Skeletal muscle cell (primary cell): ENCODE measurements around the gene IGFBP2.

Source experiments
- DNase-seq: peaks from one replicate; pipeline ENCODE4 v3.0.0-alpha.2; 2010; ENCODE audit warnings: low read depth
- H3K4me3 ChIP-seq: 2 replicates; pipeline ENCODE4 v1.5.1; 2011; ENCODE audit warnings: low read depth, mild to moderate bottlenecking, control low read depth, low read length, moderate library complexity

IGFBP2 gene

DNA sequence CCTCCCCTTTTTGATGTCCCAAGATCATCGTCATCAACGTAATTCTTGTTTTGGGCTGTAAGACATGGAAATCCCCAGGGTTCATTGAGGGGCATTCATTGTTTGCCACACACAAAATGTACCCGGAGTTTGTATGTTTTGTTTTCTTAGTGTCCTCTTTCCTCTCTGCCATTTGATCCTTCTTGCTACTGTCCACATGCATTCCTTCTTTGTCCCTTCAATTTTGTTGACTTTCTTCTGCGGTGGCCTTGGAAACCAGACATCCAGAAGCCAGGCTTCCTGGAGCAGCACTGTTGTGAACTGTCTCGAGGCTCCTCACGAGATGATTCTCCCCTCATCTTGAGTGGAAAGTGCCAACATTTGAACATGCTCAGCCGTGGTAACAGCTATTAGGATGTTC is 24.8 kb downstream of the IGFBP2 start:
- no peak for DNase-seq

DNA sequence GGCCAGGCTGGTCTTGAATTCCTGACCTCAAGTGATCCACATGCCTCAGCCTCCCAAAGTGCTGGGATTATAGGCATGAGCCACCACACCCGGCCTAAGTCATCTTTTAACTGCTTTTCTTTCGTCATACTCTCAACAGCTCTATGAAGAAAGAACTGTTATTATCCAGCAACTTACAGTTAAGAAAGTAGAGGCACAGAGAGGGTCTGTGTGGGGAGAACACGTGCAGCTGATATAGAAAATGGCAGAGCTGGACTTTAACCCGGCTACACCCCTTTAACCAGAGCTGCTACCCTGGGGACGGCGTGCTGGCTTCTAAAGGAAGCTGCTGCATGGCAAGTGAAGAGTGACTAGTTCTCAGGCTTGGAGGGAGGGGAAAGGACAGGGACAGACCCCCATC is 25.5 kb downstream of the IGFBP2 start:
- no peak overlapping the region for H3K4me3 ChIP-seq
- no peak for DNase-seq

More for the DNA sequence above, 24.8 kb downstream of the IGFBP2 start:
- H3K4me3 ChIP-seq: no peak overlapping the region

DNA sequence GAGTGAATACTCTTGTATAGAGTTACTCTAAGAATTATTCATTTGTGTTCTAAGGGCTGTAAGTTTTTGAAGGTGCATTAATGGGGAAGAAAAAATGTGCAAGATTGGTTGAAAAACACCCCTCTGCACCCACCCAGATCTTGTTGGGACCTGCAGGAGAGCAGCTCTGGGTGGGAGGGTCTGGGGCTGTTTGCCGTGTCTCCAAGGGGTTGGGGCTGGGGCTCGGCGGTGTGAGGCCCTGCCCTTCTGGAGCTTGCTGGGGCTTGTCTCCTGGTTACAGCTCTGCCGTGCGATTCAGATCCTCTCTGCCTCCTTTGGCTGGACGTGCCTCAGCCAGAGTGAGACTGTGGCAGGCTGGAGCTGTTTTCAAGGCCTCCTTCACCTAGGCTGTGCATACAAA is 26.1 kb downstream of the IGFBP2 start:
- no peak overlapping the region for H3K4me3 ChIP-seq
- DNase-seq: no peak

DNA sequence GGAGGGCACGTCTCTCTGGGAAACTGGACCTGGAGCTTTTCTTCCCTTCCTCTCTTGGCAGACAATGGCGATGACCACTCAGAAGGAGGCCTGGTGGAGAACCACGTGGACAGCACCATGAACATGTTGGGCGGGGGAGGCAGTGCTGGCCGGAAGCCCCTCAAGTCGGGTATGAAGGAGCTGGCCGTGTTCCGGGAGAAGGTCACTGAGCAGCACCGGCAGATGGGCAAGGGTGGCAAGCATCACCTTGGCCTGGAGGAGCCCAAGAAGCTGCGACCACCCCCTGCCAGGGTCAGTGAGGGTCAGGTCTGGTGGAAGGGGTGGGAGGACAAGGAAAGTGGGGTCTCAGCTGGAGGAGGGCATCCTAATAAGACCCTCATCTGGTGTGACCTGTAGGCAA is 27.3 kb downstream of the IGFBP2 start:
- H3K4me3 ChIP-seq: no peak overlapping the region
- DNase-seq: no peak

DNA sequence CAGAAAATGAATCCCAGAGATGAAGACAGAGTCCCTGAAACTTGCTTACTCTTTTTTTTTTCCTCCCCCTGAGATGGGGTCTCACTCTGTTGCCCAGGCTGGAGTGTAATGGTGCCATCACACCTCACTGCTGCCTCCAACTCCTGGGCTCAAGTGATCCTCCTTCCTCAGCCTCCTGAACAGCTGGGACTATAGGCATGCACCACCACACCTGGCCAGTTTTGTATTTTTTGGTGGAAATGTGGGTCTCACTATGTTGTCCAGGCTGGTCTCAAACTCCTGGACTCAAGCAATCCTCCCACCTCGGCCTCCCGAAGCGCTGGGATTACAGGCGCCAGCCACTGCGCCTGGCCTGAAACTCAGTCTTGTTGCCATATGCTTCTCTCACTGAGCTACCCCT is 27.8 kb downstream of the IGFBP2 start:
- no peak for DNase-seq
- H3K4me3 ChIP-seq: no peak overlapping the region

DNA sequence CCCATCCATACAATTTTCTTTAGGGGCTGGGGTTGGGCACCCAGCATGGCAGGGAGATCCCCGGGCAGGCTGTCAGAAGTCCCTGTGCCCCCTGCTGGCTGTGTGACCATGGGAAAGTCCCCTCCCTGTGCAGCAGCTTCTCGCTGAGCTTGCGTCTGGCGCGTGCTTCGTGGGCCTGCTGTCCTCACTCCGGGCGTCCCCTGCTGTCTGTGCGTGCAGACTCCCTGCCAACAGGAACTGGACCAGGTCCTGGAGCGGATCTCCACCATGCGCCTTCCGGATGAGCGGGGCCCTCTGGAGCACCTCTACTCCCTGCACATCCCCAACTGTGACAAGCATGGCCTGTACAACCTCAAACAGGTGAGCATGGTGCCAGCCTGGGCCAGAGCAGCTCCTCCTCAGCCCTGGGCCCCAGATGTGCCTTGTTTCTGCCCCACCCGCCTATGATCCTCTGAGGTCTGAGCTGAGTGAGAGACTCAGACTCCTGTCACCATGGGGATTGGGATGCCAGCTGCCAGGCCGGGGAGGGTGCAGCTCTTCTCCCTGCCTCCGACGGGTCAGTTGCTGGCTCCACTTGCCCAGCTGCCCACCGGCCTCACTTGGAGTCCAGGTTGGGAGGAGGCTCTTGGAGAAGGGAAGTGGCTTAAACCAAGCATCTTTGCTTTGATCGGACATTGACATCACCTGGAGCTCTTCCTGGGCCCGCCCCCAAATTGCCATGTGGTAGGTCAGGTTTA is 28.6 kb downstream of the IGFBP2 start:
- DNase-seq: no peak

DNA sequence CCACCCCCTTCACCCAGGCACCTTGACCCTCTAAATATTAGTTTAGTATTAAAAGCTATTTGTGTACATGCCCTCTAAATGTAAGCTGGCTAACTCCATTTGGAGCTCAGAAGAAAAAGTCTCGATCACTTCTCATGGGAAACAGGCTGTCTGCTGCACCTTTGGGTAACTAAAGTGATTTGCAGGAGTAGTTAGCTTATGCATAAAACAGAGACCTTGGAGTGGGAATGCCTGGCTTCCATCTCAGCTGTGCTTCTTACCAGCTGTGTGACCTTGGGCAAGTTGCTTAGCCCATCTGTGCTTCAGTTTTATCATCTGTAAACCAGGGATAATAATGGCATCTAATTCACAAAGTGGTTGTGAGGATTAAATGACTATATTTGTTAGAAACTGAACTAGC is 29.9 kb downstream of the IGFBP2 start:
- no peak overlapping the region for H3K4me3 ChIP-seq
- no peak for DNase-seq

More for the DNA sequence above, 28.6 kb downstream of the IGFBP2 start:
- H3K4me3 ChIP-seq: no peak overlapping the region

DNA sequence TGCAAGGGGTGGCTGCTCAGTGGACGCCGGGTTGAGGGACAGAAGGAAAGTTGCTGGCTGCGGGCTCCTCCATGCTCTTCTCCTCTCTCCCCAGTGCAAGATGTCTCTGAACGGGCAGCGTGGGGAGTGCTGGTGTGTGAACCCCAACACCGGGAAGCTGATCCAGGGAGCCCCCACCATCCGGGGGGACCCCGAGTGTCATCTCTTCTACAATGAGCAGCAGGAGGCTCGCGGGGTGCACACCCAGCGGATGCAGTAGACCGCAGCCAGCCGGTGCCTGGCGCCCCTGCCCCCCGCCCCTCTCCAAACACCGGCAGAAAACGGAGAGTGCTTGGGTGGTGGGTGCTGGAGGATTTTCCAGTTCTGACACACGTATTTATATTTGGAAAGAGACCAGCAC is 30.6 kb downstream of the IGFBP2 start:
- no peak overlapping the region for H3K4me3 ChIP-seq
- no peak for DNase-seq

DNA sequence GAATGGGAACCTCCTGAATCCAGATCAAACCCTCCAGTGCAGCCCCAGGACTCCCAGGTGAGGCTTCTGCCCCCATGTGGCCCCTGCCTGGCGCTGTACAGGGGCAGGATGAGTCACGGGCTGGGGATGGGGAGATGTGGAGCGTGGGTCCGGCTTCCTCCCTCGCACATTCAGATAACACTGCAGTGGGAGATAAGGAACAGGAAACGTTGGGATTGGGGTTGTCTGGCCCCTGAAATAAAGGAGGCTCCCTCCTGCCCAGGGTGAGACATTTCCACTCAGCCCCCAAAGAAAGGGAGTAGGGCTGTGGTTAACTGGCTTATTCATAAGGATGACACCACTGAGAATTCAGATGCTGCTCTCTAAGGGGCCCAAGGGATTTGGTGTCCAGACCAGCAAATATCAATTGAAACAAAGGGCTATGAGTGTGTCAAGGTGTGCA is 31.4 kb downstream of the IGFBP2 start:
- no peak overlapping the region for H3K4me3 ChIP-seq
- DNase-seq: no peak

DNA sequence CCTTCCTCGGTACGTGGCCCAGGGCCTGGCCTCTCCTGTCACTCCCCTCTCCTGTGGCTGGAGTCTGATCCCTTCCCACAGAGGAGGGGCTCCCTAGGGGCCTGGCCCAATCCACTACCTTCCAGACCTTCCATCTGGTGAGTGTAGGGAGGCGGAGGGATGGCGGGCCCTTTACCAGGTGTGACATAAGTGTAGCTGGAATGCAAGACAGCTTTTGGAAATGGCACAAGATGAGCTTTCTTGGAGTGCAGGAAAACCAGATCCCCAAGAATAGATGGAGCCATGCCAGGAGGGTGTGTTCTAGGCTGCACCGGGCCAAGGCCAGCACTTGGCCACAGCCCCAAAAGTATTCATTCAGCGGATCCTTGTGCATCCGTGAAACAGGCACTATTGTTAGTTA is 32.0 kb downstream of the IGFBP2 start:
- DNase-seq: peak; percentile 29
- H3K4me3 ChIP-seq: no peak overlapping the region

DNA sequence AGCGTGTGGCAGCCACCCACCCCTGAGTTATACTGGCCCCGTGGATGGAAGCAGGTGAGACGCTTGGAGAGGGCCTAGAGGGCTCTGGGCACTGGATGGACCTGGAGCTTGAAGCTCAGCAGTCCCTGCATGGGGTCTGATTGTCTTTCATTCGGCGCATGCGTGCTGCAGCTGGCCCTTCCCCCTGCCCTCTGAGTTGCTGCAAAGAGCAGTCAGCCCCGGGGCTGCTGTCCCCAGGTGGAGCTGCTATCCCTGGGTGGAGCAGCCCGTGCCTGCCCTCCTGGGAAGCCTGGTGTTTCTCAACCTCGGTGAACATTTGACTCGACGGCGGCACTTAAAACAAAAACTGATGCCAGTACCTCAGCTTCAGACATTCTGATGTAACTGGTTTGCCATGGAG is 32.5 kb downstream of the IGFBP2 start:
- DNase-seq: no peak
- H3K4me3 ChIP-seq: no peak overlapping the region

DNA sequence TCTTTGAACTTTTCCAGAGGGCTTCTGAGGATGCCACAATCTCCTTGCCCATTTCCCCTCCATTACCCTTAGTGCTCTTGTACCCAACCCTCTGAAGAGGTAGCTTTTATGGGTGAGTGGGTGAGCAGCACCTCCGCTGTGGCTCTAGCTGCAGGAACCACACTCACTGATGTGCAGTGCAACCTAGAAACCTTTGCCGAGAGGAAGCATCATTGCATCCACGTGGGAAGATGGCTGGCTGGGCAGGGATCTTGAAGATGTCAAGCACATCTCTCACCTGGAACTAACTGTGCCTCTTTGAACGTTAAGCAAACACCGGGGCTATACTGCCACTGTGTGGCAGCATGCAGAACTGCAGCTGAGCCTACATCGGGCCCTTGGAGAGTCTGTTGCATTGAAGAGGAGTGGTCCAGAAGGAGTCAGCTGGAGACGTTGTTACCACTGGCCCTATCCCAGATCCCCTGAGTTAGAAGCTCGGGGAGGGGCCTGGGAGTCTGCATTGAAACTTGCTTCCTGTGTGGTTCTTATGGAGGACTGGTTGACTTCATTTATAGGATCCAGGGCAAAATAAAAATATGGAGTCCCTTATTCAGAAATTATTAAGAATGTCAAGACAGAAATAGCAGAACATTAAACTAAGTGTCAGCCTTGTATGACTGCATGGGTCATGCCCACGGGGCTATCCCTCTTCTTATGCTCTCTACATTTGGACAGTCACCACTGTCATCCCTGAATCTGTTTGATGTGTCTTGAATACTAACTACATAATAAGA is 33.4 kb downstream of the IGFBP2 start:
- DNase-seq: no peak
- H3K4me3 ChIP-seq: no peak overlapping the region

DNA sequence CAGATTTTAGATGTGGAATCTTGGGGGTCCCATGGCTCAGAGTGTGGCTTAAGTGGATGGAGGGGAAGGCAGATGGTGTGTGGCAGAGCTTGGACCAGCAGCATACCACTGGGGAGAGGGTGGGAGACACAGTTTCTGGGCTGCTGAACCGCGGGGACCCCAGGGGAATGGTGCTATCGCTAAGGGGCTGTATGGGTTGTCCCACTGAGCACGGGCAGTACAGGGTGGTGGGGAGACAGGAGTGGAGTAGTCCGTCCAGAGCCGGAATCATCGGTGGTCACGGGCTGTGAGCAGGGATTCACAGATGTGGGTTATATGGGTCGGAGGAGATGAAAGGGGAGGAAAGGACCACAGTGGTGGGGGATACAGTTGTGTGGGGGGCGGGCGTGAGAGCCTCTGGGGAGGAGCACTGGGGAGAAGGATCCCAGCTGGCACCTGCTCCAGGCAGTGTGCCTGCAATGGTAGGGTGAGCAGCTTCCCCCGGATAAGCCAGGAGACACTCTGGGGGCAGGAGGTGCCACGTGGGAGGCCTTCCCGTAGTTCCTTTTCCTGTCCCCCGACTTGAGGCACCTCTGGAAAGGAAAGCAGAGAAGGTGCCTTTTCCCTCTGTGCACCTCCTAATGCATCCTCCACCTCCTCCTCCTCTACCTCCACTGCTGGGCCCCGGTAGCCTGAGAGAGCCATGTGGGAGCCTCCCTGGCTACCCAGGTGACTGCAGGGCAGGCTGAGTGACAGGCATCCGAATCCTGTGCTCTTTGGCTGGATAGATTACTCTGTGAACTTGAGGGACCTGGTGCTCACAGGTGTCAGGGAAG is 37.3 kb downstream of the IGFBP2 start:
- DNase-seq: no peak
- no peak overlapping the region for H3K4me3 ChIP-seq

DNA sequence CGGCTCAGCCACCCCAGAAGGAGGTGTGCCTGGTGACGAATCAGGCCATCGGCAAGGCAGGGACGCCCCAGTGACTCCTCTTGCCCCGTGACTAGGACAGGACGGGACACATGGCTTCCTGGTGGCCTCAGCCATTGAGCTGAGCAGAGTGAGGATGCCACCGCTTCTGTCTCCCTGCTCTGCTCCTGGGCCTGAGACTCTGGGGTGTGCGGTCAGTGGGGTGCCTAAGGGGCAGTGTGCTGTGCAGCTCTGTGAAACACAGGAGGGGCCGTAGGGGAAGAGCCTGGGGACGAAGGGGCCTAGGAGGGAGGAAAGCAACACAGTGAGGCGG is 37.8 kb downstream of the IGFBP2 start:
- H3K4me3 ChIP-seq: no peak overlapping the region

DNA sequence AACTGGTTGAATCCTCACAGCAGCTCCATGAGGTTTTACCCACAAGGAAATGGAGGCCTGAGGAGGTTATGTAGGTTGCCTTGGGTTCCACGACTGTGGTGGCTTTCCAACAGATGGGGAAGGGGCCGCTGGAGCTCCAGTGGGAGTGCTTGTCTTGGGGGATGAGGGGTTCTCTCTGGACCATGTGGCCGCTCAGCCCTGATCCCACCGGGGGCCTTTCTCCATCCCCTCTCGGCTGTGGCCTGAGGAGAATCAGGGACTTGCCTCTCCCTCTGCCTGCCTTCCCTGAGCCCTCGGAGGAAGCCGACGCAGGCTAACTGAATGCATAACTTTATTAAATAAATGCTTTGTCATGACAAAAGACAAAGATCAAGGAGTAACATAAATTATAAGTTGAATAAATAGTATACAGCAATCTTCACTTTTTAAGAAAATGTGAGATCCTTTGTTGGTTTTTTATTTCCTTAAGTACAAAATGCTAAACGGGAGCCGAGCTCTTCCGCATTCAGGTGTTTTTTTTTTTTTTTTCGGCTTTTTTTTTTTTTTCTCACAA is 38.6 kb downstream of the IGFBP2 start:
- DNase-seq: no peak
- no peak overlapping the region for H3K4me3 ChIP-seq

More for the DNA sequence above, 37.8 kb downstream of the IGFBP2 start:
- DNase-seq: no peak

DNA sequence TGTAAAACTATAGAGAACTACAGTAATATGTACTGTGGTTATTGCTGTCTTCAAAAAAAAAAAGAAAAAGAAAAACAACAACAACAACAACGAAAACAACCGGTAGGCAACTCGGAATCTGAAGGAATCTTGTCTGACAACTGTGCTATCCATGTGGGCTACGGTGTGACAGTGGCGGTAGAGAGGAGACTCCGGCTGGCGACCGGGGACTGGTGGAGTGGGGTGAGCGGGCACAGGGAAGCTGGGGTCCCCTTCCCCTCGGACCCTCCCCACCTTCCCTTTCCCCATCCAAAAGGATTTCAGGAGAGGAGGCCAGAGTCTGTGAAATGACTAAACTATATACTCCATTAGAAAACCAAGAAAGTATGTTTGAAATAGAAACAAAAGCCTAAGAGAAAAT is 39.2 kb downstream of the IGFBP2 start:
- no peak overlapping the region for H3K4me3 ChIP-seq
- DNase-seq: no peak

DNA sequence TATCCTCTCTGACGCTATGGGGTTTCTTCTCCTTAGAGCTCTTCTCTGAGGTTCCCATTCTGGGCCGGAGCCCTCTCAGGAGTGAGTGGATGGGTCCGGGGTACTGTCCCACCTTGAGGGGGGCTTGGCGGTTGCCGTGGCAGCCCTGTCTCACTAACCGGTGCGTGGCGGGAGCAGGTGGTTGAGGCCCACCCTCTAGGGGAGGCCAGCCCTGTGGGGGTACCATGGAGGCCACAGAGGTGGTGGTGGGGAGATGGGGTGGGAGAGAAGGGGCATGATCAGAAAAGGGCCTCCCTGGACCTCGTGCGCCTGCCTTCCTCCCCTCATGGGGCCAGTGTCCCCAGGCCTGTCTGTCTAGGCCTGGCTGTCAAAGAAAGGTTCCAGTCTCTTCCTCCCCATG is 39.8 kb downstream of the IGFBP2 start:
- no peak overlapping the region for H3K4me3 ChIP-seq
- DNase-seq: no peak

DNA sequence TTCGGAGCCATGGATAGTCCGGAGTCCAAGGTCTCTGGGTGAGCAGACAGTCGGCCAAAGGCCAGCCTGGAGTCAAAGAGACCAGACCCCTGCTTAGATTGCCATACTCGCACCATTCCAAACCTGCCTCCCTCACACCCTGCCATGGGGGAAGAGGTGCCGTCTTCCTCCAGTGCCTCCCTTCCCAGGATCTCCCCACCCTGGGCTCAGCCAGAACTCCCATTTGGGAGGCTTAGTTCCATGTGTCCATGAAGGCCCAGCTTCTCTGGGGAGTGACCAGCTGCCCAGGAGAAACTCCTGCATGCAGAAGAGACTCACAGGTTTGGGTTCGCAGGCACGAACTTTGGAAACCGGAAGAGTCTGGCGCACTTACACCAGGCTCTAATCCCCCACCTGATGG is 40.4 kb downstream of the IGFBP2 start:
- no peak for DNase-seq

DNA sequence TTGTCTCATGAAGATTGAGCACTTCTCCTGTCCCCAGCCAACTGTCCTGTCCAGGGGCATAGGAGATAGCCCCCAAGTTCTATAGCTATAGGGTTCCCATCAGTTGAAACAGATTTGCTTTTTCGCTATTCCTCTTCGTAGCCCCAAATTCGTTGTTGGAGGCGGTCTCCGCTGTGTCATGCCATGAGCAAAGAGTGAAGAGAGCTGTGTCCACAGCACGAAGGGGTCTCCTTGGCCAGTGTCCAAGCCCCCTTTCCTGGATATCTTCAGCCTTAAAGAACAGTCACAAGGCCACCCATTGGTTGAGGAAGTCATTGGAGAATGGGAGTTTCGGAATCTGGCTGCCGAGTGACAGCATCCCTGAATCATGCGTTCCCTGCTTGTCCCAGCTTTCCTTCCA is 41.2 kb downstream of the IGFBP2 start:
- H3K4me3 ChIP-seq: no peak overlapping the region
- DNase-seq: no peak

More for the DNA sequence above, 40.4 kb downstream of the IGFBP2 start:
- no peak overlapping the region for H3K4me3 ChIP-seq

DNA sequence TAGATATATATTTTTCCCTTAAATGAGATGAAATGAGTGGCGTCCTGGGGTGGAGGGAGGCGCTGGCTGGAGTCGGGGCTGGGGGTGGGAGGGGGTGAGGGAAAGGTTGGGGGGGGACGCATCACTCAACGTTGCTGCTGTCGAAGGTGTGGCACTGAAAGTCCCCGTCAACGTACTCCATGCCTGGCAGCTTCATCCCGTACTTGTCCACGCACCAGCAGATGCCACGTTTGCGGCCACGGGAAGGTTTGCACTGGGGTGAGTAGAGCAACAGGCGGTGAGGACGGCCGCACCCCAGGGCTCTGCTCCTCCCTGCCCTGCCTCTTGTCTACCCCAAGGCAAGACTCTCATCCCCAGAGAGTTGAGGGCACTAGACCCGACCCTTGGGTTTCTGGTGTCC is 43.4 kb downstream of the IGFBP2 start:
- DNase-seq: no peak

More for the DNA sequence above, 43.4 kb downstream of the IGFBP2 start:
- H3K4me3 ChIP-seq: no peak overlapping the region
